Fibroblast of gingiva (primary cell): Measurements from ENCODE around the gene KCND1.

Experiments used
- DNase-seq: peaks from one replicate; pipeline ENCODE4 v3.0.0-alpha.2; 2011; ENCODE audit warnings: low read depth

Gene KCND1

DNA sequence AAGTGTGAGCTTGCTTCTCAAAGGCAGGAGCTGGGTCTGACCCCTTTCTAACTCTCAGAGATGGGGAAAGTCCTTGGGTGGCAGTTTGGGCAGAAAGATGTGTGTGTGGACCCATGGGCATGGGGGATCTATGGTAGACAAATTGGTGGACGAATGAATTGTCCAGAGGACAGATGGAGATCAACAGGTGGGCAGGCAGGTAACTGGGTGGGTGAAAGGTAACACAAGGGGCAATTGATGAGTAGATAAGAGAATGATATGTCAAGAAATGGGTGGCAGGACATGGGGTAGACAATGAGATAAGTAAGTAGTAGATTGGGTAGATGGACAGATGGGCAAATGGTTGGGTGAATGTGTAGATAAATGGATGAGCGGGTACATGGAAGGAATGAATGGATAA lies 2.9 kb upstream of the KCND1 start:
- DNase-seq = no peak

DNA sequence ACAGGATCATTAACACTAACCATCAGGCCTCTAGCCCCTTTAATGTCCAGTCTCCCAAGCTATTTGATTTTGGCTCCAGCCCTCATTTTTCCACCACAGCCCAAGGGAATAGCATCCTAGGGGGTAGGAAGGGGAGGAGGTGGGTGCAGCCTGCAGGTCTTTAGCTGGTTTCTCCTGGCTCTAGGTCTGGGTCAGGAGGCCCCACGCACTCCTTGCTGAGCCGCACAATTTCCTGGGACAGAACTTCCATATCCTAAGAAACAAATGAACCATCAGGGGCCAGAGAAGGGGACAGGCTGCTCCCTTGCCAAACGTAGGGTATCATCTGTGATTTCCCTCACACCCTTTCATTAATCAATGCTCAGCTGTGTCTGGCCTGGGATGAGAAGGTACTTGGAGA lies 2.4 kb upstream of the KCND1 start:
- DNase-seq = no peak

DNA sequence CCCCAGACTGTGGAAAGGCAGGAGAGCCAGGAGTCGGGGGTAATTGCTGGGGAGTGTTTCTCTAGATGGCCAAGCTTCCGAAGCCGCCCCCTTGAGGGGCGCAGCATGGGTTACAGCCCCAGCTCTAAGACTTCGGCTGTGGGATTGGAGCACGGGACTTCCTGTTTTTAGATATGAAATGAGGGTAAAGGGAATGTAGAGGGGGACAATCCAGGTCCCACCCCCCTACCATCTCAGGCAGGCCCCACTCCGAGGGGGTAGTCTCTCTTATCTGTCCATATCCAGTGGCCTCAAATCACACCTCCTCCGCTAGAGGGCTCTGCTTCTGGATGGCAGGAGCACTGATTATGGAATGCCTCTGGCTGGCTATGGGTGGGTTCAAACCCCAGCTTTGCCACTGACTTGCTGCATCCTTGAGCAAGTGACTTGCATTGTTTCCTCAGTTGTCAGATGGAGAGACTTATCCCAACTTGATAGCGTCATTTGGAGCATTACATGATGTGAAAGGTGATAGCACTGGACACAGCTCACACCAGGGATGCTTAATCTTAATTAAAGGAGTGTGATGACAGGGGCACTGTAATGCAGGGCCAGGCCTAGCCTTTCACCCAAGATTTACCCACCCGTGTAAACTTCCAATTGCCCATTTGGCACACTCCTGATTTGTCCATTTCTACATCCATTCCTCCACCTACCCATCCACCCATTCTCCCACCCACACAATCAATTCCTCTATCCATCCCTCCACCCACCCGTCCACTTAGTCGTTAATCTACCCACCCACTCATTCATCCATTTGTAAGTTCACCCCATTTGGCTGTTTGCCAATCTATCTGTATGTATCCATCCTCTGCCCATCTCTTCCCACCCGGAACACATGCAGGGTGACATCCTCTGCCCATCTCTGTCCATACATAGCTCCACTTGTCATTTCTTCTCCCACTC lies 848 bp upstream of the KCND1 start:
- peak; percentile 37 for DNase-seq

DNA sequence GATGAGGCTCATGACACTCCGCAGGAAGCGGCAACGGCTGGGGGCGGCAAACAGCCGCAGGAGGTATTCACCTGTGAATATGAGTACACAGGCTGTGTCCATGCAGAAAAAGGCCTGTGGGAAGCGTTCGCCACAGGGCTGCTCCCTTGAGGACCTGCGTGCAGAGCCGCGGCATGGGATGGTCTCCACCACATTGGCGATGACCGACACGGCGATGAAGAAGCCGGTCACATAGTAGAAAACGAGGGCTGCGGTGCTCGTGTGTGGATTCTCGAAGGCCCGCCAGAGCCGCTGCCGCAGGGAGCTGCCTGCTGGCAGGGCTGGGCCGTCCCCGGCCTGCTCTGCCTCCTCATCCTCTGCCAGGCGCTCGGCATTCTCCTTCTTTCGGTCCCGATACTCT lies 2.2 kb downstream of the KCND1 start:
- no peak for DNase-seq

DNA sequence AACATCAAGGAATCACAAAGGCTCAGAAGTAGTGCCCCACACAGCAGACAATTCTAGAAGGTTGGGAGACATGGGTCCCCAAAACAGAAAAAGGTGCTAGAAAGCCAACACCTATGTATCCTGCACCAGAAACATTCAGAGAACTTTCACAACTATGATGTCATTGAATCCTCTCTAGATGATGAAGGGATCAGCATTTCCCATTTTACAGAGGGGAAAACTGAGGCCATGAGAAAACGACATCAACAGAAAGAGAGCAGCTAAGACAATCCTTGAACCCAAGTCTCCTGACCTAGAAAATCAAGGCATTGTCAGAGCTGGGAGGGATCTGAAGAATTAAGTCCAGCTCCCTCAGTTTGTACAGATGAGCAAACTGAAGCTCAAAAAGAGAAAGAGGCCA lies 3.3 kb downstream of the KCND1 start:
- no peak for DNase-seq

DNA sequence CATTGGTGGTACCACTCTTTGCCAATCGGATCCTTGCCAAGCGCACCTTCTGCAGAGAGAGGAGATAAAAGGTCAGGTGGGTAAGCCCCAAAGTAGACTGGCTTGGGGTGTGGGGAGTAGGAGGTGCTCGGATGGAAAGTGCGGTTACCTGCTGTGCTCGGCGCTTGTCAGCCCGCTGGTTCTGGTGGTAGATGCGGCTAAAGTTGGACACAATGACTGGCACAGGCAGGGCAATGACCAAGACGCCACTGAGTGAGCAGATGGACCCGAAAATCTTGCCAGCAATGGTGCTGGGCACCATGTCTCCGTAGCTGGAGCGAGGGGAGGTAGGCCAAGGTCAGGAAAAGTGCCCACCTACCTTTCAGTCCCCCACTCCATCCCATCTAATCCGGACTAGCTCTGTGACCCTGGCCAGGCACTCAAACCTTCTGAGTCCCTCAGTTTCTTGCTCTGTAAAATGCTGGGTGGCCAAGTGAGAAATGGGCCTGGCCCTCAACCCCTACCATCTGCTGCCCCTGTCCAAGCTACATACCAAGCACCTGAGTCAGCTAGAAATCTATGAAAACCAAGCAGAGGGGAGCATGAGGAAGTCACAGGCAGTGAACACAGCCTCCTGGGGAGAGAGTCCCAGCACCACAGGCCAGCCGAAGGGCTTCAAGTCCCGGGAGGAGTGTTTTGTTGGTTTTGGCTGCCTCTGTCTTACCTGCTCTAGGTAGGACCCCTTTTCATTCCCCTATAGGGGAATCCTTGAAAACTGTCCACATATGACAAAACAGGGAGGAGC lies 4.7 kb downstream of the KCND1 start:
- no peak for DNase-seq

DNA sequence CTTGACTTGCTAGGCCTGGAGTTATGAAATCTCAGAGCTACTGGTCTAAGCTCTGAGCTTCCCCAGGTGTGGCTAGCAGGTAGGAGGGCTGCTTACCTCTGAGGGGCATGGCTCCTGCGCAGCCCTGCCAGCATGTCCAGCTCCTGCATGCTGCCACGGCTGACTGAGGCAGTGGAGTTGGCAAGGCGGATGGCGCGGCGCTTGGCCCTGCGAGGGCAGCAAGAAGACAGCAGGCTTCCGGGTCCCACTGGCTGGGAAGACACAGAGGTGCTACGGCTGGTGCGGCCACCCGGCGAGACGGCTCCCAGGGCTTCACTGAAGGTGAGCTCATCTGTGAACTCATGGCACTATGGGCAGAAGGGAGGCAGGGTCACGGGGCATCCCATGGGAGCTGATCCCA lies 5.7 kb downstream of the KCND1 start:
- no peak for DNase-seq

DNA sequence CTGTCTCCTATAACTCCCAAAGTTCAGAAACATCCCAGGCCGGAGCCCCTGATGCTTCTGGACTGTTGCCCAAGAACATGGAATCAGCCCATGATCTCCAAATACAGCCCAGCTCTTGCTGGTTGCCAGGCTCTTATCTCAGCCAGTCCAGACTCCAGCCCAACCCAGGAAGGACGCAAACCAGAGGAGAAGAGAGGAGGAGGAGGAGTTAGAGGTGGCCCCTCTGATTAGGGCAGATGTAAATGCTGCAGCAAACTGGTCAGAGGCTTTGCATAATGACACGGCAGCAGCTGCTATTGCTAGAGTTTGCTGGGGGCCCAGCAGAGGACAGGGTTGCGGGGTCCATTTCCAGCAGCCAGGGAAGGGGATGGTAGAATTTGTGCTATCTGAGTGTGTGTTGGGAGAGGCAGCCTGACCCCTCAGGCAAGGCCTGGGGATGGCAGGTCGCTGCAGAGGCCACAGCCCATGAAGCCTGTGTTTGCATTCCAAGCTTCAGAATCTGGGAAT lies 10.0 kb downstream of the KCND1 start:
- DNase-seq = no peak

DNA sequence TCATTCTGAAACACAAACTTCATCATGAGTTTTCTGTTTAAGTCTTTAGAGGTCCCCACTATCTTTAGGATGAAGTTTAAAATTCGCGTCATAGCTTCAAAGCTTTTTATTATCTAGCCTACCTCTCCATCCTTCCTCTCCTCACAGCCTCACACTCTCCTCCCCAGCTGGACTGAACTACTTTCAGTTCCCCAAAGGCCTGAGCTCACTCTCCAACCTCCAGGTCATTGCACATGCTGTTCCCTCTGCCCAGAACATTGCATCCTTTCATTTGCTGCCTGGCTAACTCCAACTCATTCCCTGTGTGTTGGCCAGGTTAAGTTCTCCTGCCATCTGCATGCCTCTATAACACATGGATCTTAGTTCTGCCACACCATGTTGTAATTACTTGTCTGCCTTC lies 11.4 kb downstream of the KCND1 start:
- no peak for DNase-seq

DNA sequence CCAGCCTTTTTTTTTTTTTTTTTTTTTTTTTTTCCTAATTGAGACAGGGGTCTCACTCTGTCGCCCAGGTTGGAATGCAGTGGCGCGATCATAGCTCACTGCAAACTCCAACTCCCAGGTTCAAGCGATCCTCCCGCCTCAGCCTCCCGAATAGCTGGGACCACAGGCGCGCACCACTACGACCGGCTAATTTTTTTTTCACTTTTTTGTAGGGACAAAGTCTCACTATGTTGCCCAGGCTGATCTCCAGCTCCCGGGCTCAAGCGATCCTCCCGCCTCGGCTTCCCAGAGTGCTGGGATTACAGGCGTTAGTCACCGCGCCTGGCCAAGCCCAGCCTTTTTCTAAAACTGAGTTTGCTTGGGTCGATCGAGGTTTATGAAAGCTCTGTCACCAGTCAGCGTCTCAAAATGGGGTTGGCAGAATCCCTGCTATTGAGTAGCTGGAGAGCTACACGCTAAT lies 13.0 kb downstream of the KCND1 start:
- peak; percentile 64 for DNase-seq

DNA sequence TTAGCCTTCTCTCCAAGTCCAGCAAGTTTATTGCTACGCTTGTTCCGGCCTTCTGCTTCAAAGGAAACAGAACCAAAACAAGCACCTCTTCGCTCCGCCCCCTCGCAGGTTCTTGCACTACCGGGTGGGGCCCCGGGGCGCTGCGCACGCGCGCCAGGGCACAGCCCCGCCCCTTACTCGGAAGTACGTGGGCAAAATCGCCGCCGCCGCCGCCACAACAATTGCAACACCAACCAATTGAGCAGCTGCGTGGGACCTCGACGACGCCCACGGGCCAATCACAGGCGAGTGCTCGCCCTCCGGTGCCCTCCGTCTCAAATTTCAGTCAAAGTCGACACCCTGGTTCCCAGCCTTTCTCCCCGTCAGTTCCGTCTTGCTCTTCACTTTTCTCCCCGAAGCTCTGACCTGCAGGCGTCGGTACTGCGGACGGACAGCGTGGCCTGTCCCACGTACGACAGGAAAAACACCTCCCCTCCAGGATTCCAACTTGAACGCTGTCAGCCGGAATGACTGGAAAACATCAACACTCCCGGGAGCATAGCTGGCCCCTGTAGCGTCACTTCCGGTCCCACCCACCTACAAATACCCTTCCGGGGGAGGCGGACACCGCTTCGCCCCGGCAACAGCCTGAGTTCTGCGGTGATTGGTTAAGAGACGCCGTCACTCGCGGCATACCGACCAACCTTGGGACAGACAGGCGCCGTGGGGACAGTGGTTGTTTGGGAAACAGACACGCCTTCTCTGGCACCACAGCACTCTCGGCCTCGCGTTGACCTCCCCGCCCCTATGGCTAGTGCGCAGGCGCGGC lies 13.6 kb downstream of the KCND1 start:
- DNase-seq = peak; percentile 98

DNA sequence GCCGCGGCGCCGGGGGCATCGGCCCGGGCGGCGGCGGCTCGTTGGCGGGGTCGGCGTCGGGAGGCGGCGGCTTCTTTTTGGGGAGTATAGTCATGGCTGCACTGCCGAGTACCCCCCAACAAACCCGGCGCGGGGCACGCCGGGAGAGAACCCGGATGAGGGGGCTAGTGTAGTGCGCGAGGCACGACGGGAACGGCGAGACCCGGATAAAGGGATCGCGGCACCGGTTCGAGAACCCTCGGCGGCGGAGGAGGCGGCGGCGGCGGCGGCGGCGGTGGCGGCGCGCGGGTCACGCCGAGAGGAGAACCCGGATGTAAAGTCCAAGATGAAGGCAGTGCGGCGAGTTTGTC lies 14.2 kb downstream of the KCND1 start, which contains the start of gene OTUD5:
TSS of gene OTUD5 (minus strand) at position 131 of the 350 bp plus-strand sequence. CDS start at position 94, 37 bp downstream.
- DNase-seq = no peak

DNA sequence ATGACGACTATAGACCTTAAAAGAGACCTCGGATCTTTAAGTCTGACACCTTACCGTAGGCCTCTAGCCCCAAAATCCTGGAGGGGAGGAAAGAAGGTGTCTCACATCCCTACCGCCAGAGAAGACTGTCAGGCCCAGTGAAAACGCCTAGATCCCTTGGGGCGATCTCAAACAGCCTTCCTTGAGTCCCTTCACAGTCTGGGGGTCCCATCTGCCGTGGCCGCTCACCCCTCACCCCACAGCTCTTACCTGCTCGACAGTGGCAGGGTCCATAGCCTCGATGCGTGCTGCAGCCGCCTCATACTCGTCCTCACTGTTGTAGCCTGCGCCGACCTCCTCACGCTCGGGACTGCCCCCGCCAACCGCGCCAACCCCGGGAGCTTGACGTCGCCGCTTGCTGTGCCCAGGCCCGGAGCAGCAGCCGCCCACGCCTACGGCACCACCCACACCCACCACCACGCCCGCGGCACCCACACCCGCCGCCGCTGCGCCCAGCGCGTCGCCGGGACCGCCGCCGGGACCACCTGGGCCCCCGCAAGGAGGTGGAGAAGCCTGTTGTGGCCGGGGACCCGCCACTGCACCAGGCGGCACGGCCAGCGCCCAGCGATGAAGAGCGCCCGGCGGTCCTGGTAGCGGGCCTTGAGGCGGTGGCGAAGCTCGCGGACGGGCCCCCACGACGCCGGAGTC lies 14.8 kb downstream of the KCND1 start:
- DNase-seq = no peak

DNA sequence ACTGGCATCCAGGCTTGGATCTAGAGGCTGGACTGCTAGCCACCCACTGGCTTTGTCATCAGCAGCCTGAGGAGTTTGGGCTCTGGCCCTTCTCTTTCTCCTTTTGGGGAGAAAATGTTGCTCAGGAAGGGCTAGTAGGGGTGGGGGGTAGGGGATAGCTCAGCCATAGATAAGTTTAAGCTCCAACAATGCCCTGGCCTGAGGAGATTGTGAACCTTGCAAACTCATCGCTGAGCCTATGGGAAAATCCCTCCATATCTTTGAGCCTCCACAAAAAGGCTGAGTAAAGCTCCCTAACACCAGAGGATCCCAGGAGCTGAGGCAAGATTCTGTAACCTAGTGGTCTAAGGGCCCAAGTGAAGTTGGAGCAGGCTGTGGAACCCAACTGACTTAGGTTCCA lies 23.1 kb downstream of the KCND1 start:
- DNase-seq = no peak

DNA sequence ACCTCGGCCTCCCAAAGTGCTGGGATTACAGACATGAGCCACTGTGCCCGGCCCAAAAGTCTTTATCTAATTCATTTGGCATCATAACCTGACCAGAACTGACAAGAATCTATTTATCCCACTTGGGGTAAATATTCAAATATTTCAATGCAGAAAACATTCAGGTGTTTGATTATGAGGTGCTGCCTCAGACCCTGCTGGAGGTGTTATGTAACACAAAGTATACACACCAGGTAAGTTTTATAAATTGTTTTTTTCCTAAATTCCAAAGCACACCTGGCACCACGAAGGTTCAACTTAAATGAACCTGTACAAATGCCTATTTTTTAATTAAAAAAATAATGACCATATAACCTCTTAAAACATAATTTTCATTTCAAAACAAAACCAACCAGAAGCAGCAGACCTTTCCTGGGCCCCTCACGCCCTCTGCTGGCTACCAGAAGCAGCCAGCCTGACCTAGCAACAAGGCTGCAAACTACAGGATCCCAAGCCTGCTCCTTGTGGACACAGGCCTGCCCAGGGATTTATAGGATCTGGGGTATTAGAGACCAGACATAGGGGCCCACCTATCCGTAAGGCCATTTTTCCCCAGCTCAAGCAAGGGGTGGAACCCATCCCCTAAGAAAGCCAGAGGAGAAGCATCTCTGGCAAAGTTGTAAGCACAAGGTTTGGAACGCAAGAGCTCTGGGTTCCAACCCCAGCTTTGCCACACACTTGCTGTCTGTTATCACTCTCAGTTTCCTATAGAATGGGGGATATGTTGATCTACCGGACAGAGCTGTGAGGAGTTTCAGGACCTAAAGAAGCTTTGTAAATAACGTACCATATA lies 25.9 kb downstream of the KCND1 start:
- DNase-seq = peak; percentile 30

DNA sequence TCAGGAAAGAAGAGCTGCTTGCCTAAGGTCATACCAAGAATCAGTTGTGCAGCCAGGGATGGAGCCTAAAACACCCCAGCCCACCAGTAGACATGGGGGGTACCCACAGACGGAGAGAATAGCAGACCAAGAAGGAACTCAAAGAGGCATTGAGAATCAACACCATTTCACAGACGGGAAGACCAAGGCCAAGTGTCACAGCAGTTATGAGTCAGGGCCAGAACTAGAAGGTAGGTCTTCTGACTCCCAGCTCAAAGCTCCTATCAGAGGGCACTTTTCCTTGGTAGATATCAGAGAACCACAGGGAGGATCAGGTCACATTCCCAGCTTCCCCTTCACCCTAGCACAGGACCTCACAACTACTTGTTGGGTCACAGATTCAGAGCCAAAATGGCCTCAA lies 28.7 kb downstream of the KCND1 start:
- no peak for DNase-seq

DNA sequence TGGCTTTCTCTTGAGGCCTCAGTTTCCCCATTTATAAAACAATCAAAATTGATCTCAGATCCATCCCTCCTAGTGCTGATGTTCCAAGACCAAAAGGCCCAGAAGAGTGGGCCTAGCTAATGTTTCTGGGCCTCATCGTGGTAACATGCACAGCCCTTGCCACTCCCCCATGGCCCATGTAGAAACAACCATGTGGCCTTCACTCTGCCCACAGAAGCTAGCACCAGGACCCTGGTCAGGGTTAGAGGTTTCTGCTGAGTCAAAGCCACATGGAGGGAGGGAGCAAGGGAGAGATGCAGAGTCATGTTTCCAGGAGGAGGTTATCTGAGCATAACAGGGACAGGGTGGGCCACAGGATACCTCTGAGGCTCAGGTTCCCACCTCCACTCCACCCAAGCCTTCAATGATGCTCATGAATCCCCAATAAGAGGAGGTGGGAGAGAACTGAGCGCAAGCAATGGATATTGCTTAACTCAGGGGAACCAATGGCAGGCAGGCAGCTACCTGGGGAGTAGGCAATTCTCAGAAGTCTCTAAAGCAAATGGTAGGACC lies 31.2 kb downstream of the KCND1 start:
- DNase-seq = no peak

DNA sequence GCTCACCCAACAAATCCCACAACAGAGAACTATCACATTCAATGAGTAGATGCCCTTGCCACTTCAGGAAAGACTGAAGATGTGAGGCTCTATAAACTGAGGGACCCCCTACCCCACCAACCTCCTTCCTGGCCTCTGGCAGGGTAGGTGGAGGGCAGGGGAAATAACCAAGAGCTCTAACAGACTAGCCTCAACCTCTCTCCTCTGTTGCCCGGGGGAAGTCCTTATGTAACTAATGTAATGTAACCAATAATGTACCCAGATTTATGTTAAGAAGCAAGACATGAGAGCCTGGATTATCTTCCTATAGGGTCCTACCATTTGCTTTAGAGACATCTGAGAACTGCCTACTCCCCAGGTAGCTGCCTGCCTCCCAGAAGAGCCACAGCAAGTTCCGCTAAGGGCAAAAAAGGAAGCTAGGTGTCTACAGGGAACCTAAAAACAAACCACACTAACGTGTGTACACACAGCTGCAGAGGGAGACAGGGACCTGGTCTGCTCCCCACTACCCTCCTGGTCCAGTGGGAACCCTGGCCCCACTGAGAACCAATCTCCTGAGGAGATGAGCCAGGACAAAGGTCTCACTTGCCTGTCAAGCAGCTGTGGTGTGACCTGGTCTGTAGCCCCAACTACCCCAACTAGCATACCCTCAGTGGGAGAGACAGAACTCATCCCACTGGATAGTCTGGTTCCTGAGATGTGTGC lies 32.0 kb downstream of the KCND1 start:
- DNase-seq = no peak

DNA sequence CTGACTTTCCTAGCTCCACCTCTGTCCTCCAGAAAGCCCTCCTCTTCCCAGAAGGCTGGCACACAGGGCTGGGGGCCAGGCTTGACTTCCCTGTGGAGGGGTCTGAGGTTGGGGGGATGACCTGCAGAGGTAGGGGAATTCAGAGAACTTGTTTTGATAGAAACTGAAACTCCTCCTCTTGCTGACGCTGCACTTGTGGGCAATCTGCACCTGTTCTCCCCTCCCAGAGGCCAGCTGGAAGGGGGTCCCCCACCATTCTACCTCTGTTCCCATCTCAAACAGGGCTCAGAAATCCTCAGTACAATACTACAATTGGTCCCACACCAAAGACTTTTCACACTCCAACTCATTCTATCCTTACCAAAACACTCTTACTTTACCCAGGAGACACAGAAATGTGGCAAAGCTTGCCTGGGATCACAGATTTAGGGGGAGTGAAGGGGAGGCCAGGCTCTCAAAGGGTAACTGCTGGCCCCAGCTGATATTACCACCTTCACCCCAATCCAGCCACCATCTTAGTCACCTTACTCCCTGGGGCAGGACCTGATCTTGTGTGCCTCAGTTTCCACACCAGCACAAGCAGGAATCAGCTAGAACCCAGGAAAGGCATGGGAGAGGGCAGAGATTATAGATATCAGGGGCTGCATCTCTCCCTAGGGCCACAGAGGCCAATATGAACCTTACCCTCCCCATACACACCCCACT lies 32.8 kb downstream of the KCND1 start:
- no peak for DNase-seq
